PC-3 (cell line): Measurements from ENCODE around the gene ITFG2.

Experiments
- EZH2 ChIP-seq: fragments of 300-600 bp; sonication (generic); IDR thresholded peaks from one replicate; pipeline ENCODE4 v1.6.1; 2017; ENCODE audit warnings: antibody characterized with exemption, mild to moderate bottlenecking, low read length; ENCODE audit not compliant: unreplicated experiment
- EZH2phosphoT487 ChIP-seq: fragments of 300-600 bp; sonication (generic); IDR thresholded peaks from 2 replicates; pipeline ENCODE4 v1.6.1; 2018; ENCODE audit warnings: mild to moderate bottlenecking, antibody characterized with exemption, low read length, borderline replicate concordance
- TF ChIP-seq, protein P1 (sequence below): fragments of 300-600 bp; sonication (generic); conservative IDR thresholded peaks from 2 replicates; pipeline ENCODE4 v1.5.1; 2017; ENCODE audit warnings: antibody characterized with exemption, low read depth, mild to moderate bottlenecking, low read length

DNA sequence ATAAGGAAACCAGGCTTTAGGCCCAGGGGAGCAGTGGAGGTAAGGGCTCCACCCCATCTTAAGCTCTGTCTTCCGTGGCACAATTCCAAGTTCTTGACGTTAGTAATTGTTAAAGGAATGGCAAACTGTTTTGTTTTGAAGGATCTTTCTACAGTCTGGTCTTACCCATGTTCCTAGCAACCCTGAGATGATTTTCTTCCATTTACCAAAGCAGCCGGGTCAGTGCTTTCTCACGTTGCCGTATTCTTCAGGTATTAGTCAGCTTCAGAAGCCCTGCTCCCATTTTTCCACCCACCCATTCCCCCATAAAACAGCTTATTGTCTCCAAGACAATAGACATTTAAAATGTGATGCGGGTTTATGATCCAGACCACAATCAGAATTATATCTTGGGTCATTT lies 12.1 kb downstream of the ITFG2 start:
- TF ChIP-seq, protein P1, sequence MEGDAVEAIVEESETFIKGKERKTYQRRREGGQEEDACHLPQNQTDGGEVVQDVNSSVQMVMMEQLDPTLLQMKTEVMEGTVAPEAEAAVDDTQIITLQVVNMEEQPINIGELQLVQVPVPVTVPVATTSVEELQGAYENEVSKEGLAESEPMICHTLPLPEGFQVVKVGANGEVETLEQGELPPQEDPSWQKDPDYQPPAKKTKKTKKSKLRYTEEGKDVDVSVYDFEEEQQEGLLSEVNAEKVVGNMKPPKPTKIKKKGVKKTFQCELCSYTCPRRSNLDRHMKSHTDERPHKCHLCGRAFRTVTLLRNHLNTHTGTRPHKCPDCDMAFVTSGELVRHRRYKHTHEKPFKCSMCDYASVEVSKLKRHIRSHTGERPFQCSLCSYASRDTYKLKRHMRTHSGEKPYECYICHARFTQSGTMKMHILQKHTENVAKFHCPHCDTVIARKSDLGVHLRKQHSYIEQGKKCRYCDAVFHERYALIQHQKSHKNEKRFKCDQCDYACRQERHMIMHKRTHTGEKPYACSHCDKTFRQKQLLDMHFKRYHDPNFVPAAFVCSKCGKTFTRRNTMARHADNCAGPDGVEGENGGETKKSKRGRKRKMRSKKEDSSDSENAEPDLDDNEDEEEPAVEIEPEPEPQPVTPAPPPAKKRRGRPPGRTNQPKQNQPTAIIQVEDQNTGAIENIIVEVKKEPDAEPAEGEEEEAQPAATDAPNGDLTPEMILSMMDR, result no peak
- TF ChIP-seq EZH2, result no peak
- no peak for TF ChIP-seq EZH2phosphoT487
